Eye (tissue), 1 donor: ENCODE data around the gene ZNF407.

Experiments used
- DNase-seq: peaks from one replicate; pipeline ENCODE4 v3.0.0-alpha.2; 2015

Gene ZNF407

GRCh38 chr18:75109819-75110218, 512.1 kb downstream of the ZNF407 start:
- no peak for DNase-seq

- DNase-seq: no peak
These were observed 512.6 kb downstream of the ZNF407 start for GRCh38 chr18:75110311-75110710.

GRCh38 chr18:75110846-75111415, 513.3 kb downstream of the ZNF407 start:
- no peak for DNase-seq

GRCh38 chr18:75111760-75112159, 514.1 kb downstream of the ZNF407 start:
- DNase-seq: no peak

- no peak for DNase-seq
These were observed 514.8 kb downstream of the ZNF407 start for GRCh38 chr18:75112186-75113096.

GRCh38 chr18:75113455-75113854, 515.8 kb downstream of the ZNF407 start:
- no peak for DNase-seq

GRCh38 chr18:75114231-75114764, 516.6 kb downstream of the ZNF407 start:
- DNase-seq: no peak
